ENCODE measurements around the gene SETD4. TPM values are rescaled to one million over a fixed set of nuclear protein-coding genes. Genes with fewer than 3 reads are reported as not detected.

SETD4 gene
- total RNA-seq, 1 donor from 2014 or later = 15.7 TPM

GRCh38 chr21:36004441-36004840 lies 55.9 kb downstream of the SETD4 start:
- peaks cover 7% of the 10 kb centered on the region for H3K27me3 Mint-ChIP-seq (ENCODE audit: unreplicated experiment)
- no peak for DNase-seq (ENCODE audit: low spot score)
- peaks cover 2% of the 10 kb centered on the region for H3K4me1 Mint-ChIP-seq (ENCODE audit: unreplicated experiment)
- TF ChIP-seq, protein P1, sequence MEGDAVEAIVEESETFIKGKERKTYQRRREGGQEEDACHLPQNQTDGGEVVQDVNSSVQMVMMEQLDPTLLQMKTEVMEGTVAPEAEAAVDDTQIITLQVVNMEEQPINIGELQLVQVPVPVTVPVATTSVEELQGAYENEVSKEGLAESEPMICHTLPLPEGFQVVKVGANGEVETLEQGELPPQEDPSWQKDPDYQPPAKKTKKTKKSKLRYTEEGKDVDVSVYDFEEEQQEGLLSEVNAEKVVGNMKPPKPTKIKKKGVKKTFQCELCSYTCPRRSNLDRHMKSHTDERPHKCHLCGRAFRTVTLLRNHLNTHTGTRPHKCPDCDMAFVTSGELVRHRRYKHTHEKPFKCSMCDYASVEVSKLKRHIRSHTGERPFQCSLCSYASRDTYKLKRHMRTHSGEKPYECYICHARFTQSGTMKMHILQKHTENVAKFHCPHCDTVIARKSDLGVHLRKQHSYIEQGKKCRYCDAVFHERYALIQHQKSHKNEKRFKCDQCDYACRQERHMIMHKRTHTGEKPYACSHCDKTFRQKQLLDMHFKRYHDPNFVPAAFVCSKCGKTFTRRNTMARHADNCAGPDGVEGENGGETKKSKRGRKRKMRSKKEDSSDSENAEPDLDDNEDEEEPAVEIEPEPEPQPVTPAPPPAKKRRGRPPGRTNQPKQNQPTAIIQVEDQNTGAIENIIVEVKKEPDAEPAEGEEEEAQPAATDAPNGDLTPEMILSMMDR (IDR thresholded peaks at IDR 0.05; ENCODE audit: unreplicated experiment) = no peak
- no peak overlapping the region for H3K4me3 Mint-ChIP-seq (ENCODE audit: unreplicated experiment)
- H3K27ac Mint-ChIP-seq (ENCODE audit: unreplicated experiment) = no peak overlapping the region
- no peaks in the 10 kb centered on the region for H3K36me3 Mint-ChIP-seq (ENCODE audit: low read depth, unreplicated experiment)
- no peaks in the 10 kb centered on the region for H3K9me3 Mint-ChIP-seq (ENCODE audit: unreplicated experiment)

DNA sequence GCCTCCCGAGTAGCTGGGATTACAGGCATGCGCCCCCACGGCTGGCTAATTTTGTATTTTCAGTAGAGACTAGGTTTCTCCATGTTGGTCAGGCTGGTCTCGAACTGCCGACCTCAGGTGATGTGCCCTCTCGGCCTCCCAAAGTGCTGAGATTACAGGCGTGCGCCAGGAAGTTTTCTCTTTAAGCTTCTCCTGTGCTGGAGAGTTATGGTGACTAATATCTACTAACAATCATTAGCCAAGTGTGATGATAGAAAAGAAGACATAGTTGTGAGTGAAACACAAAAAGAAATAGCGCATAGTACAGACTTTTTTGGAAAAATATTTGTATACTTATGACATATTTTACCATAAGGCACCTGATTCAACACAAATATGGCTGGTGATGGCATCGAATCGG lies 56.5 kb downstream of the SETD4 start:
- Mint-ChIP-seq H3K4me3 (ENCODE audit: unreplicated experiment) (no peak overlapping the region), H3K27ac (ENCODE audit: unreplicated experiment) (no peak overlapping the region), H3K9me3 (ENCODE audit: unreplicated experiment) (no peaks in the 10 kb centered on the region), H3K4me1 (ENCODE audit: unreplicated experiment) (peaks cover 2% of the 10 kb centered on the region), H3K36me3 (ENCODE audit: low read depth, unreplicated experiment) (no peaks in the 10 kb centered on the region), H3K27me3 (ENCODE audit: unreplicated experiment) (peaks cover 7% of the 10 kb centered on the region)
- TF ChIP-seq, protein P1 (IDR thresholded peaks at IDR 0.05; ENCODE audit: unreplicated experiment) = no peak
- no peak for DNase-seq (ENCODE audit: low spot score)

- no peaks in the 10 kb centered on the region for H3K36me3 Mint-ChIP-seq (ENCODE audit: low read depth, unreplicated experiment)
- TF ChIP-seq, protein P1 (IDR thresholded peaks at IDR 0.05; ENCODE audit: unreplicated experiment) = no peak
- H3K9me3 Mint-ChIP-seq (ENCODE audit: unreplicated experiment) = no peaks in the 10 kb centered on the region
- H3K4me1 Mint-ChIP-seq (ENCODE audit: unreplicated experiment) = peaks cover under 1% of the 10 kb centered on the region
- no peak for DNase-seq (ENCODE audit: low spot score)
- peaks cover 5% of the 10 kb centered on the region for H3K27me3 Mint-ChIP-seq (ENCODE audit: unreplicated experiment)
- no peak overlapping the region for H3K4me3 Mint-ChIP-seq (ENCODE audit: unreplicated experiment)
- no peak overlapping the region for H3K27ac Mint-ChIP-seq (ENCODE audit: unreplicated experiment)
Observed at GRCh38 chr21:35996217-35996616, 64.1 kb downstream of the SETD4 start.

GRCh38 chr21:35995522-35996088 lies 64.7 kb downstream of the SETD4 start:
- Mint-ChIP-seq H3K27ac (ENCODE audit: unreplicated experiment) (no peak overlapping the region), H3K4me3 (ENCODE audit: unreplicated experiment) (no peak overlapping the region), H3K27me3 (ENCODE audit: unreplicated experiment) (peaks cover 5% of the 10 kb centered on the region), H3K36me3 (ENCODE audit: low read depth, unreplicated experiment) (no peaks in the 10 kb centered on the region), H3K4me1 (ENCODE audit: unreplicated experiment) (no peaks in the 10 kb centered on the region), H3K9me3 (ENCODE audit: unreplicated experiment) (no peaks in the 10 kb centered on the region)
- DNase-seq (ENCODE audit: low spot score) = no peak
- TF ChIP-seq, protein P1 (IDR thresholded peaks at IDR 0.05; ENCODE audit: unreplicated experiment) = no peak

DNA sequence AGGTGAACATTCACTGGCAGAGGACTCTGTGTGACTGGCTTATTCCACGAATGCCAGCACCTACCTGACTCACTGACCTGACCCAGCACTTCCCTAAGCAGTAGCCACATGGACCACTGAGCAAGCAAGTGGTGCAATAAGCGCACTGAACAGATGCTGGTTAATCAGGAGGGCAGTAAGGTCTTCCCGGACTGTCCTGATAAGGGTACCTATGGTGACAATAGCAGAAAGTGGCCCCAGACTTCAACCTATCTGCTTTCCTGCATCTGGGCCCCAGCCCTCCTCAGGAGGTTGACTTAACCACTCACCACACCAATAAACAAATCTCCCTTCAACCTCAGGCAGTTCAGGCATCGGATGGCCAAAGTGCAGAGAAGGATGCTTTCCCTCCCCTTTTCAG lies 65.7 kb downstream of the SETD4 start:
- TF ChIP-seq, protein P1 (IDR thresholded peaks at IDR 0.05; ENCODE audit: unreplicated experiment) = no peak
- Mint-ChIP-seq H3K4me3 (ENCODE audit: unreplicated experiment) (no peak overlapping the region), H3K4me1 (ENCODE audit: unreplicated experiment) (no peaks in the 10 kb centered on the region), H3K9me3 (ENCODE audit: unreplicated experiment) (no peaks in the 10 kb centered on the region), H3K36me3 (ENCODE audit: low read depth, unreplicated experiment) (no peaks in the 10 kb centered on the region), H3K27ac (ENCODE audit: unreplicated experiment) (no peak overlapping the region), H3K27me3 (ENCODE audit: unreplicated experiment) (peaks cover 5% of the 10 kb centered on the region)
- DNase-seq (ENCODE audit: low spot score) = no peak

Measured in endothelial cell (in vitro differentiated cells).